Dermis blood vessel endothelial cell (primary cell): ENCODE results near the gene RCBTB2. TPM values are rescaled to one million over a fixed set of nuclear protein-coding genes. Genes with fewer than 3 reads are reported as not detected.

Source experiments
- DNase-seq: peaks from one replicate; pipeline ENCODE4 v3.0.0; 2010
- total RNA-seq: library from RNA; depleted of rRNA; stranded (reverse); fragments of >200 nt; gene quantifications from 2 replicates; pipeline ENCODE4 v1.2.3, GENCODE V29; 2014

The RCBTB2 gene
- total RNA-seq, 1 donor from 2014 or later = 24.8 TPM

GRCh38 chr13:48448285-48448958, 84.5 kb downstream of the RCBTB2 start:
- no peak for DNase-seq

- peak; percentile 88 for DNase-seq
These were observed 86.4 kb downstream of the RCBTB2 start for GRCh38 chr13:48446464-48446863.

- DNase-seq = no peak
These were observed 89.3 kb downstream of the RCBTB2 start for GRCh38 chr13:48443442-48444208.

Other genes with a start within 250 kb of the RCBTB2 start
- 41.7 and 61.2 TPM in 2 replicates for gene RB1, start 229.3 kb downstream of the RCBTB2 start, total RNA-seq
- 42.5 and 66.2 TPM in 2 replicates for gene LPAR6, start 120.0 kb downstream of the RCBTB2 start, total RNA-seq
- gene CYSLTR2, start 120.8 kb upstream of the RCBTB2 start, total RNA-seq = not detected in 2 replicates